NCI-H1694 (cell line): ENCODE data around the gene ZNF214.
"Not testable (repeated sequence)": the region's sequence is repeated elsewhere in the genome, so short reads cannot be mapped to it uniquely, and the experiment has no call there.

Experiments
- DNase-seq: peaks from one replicate; lab custom pipeline; 2025; lab: John Stamatoyannopoulos, UW

Gene ZNF214

GRCh38 chr11:6988506-6988905 is 31.6 kb downstream of the ZNF214 start:
- no peak for DNase-seq

- no peak for DNase-seq
Measured at GRCh38 chr11:6986487-6986886, 33.7 kb downstream of the ZNF214 start.

DNA sequence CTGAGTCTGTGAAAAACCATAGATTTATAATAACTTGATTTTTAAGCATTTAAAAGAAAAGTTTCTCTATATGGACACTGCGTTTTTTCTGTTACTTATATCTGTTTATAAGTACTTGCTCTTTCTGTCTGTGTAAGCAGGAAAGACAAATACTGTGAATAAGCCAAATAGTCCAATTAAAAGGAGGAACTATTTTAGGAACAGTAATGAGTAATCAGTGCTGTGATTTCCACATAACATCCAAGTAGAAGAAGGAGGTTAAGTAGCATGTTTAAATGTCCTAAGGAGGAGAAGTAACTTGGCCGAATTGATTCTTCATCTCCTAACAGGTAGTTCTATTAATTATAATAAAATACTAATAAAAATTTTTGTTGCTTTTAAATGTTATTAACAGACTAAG is 40.8 kb downstream of the ZNF214 start:
- no peak for DNase-seq

- DNase-seq, result not testable (repeated sequence)
Measured at GRCh38 chr11:6969854-6970253, 50.3 kb downstream of the ZNF214 start.

DNA sequence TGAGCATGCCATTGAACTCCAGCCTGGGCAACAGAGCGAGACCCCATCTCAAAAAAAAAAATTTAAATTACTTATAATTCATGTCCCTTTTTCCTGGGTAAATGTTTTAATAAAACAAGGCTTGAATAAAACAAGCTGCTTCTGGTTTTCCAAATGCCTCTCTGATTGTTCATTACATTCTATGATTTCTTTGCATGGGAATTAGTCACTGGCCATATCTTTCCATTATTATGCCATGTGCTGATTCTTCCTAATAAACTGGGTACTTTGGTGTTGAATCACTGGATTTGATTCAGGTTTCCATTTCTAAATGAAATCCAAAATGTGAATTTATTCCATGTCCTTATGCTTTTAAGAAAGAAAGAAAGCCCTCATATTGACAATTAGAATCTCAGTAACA is 51.3 kb downstream of the ZNF214 start:
- no peak for DNase-seq

- DNase-seq, result no peak
Measured at GRCh38 chr11:6962673-6963072, 57.5 kb downstream of the ZNF214 start.

- no peak for DNase-seq
Measured at GRCh38 chr11:6962141-6962540, 58.0 kb downstream of the ZNF214 start.

GRCh38 chr11:6954248-6954647 is 65.9 kb downstream of the ZNF214 start:
- not testable (repeated sequence) for DNase-seq
